ENCODE data around the gene DDB1. TPM values are rescaled to one million over a fixed set of nuclear protein-coding genes. Genes with fewer than 3 reads are reported as not detected.

The DDB1 gene
- total RNA-seq, 1 donor from 2014 or later: 175 TPM

GRCh38 chr11:61335355-61335710, 2.4 kb upstream of the DDB1 start:
- DNase-seq (ENCODE audit: low read depth): no peak
- no peak overlapping the region for H3K4me3 ChIP-seq (ENCODE audit: low read depth, low read length)
- TF ChIP-seq, protein P1, sequence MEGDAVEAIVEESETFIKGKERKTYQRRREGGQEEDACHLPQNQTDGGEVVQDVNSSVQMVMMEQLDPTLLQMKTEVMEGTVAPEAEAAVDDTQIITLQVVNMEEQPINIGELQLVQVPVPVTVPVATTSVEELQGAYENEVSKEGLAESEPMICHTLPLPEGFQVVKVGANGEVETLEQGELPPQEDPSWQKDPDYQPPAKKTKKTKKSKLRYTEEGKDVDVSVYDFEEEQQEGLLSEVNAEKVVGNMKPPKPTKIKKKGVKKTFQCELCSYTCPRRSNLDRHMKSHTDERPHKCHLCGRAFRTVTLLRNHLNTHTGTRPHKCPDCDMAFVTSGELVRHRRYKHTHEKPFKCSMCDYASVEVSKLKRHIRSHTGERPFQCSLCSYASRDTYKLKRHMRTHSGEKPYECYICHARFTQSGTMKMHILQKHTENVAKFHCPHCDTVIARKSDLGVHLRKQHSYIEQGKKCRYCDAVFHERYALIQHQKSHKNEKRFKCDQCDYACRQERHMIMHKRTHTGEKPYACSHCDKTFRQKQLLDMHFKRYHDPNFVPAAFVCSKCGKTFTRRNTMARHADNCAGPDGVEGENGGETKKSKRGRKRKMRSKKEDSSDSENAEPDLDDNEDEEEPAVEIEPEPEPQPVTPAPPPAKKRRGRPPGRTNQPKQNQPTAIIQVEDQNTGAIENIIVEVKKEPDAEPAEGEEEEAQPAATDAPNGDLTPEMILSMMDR (conservative IDR thresholded peaks at IDR 0.05; ENCODE audit: low read depth, low read length): no peak

GRCh38 chr11:61334434-61335354, 1.8 kb upstream of the DDB1 start:
- TF ChIP-seq, protein P1 (conservative IDR thresholded peaks at IDR 0.05; ENCODE audit: low read depth, low read length): no peak

GRCh38 chr11:61333550-61334433, 887 bp upstream of the DDB1 start:
- TF ChIP-seq, protein P1 (conservative IDR thresholded peaks at IDR 0.05; ENCODE audit: low read depth, low read length): no peak
- no peak for DNase-seq (ENCODE audit: low read depth)
- peak overlapping the region; percentile 96 for H3K4me3 ChIP-seq (ENCODE audit: low read depth, low read length)

More at GRCh38 chr11:61334434-61335354, 1.8 kb upstream of the DDB1 start:
- H3K4me3 ChIP-seq (ENCODE audit: low read depth, low read length): no peak overlapping the region
- DNase-seq (ENCODE audit: low read depth): no peak

GRCh38 chr11:61332281-61332796, 566 bp downstream of the DDB1 start:
- H3K4me3 ChIP-seq (ENCODE audit: low read depth, low read length): peak overlapping the region; percentile 96
- TF ChIP-seq, protein P1 (conservative IDR thresholded peaks at IDR 0.05; ENCODE audit: low read depth, low read length): no peak
- DNase-seq (ENCODE audit: low read depth): no peak

GRCh38 chr11:61331651-61332050, 1.3 kb downstream of the DDB1 start:
- no peak for DNase-seq (ENCODE audit: low read depth)
- peak overlapping the region; percentile 96 for H3K4me3 ChIP-seq (ENCODE audit: low read depth, low read length)
- TF ChIP-seq, protein P1 (conservative IDR thresholded peaks at IDR 0.05; ENCODE audit: low read depth, low read length): no peak

GRCh38 chr11:61329871-61330270, 3.0 kb downstream of the DDB1 start:
- no peak overlapping the region for H3K4me3 ChIP-seq (ENCODE audit: low read depth, low read length)
- TF ChIP-seq, protein P1 (conservative IDR thresholded peaks at IDR 0.05; ENCODE audit: low read depth, low read length): no peak
- no peak for DNase-seq (ENCODE audit: low read depth)

All from epithelial cell of proximal tubule (primary cell).